ENCODE measurements around the gene ERCC3.
"Not testable (repeated sequence)": the region's sequence is repeated elsewhere in the genome, so short reads cannot be mapped to it uniquely, and the experiment has no call there.

The ERCC3 gene

DNA sequence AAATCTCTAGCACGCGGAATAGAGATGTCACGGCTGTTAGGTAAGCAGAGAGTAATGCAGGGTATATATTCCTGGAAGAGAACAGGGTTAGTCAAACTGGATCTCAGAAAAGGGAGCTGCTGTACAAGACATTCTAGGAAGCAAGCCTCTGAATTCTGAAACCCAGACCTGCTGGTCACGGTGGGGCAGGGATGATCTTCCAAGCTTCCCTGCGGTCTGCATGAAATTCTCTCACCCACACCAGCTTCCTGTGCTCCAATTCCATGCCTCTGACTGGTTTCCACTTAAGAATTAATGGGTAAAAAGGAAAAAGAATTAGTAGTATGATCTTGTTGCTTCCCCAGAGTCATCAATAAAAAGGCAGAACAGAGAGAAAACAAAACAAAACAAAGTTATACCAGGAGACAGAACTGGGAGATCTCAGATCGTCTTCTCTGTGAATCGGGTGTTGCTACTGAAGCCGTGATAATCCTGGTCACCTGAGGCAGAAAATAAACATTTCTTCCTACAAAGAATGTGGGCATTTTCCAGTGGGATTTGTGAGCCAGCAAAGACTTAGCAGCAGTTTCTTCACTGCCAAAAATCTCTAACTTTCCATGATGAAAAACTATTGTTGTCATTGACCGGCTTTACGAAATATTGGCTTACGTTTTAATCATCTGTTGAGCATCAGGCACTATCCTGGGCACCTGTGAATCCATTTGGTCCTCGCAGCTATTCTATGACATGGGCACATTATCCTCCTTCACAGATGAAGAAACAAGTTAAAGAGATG is 68.6 kb downstream of the ERCC3 start:
- DNase-seq: no peak

DNA sequence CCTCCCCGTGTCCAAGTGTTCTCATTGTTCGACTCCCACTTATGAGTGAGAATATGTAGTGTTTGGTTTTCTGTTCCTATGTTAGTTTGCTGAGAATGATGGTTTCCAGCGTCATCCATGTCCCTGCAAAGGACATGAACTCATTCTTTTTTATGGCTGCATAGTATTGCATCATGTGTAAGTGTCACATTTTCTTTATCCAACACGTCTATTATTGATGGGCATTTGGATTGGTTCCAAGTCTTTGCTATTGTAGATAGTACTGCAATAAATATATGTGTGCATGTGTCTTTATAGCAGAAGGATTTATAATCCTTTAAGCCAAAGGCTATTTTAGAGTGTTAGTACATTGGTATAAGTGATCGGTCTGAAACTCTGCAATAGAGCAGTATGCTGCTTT is 69.8 kb downstream of the ERCC3 start:
- DNase-seq: not testable (repeated sequence)

DNA sequence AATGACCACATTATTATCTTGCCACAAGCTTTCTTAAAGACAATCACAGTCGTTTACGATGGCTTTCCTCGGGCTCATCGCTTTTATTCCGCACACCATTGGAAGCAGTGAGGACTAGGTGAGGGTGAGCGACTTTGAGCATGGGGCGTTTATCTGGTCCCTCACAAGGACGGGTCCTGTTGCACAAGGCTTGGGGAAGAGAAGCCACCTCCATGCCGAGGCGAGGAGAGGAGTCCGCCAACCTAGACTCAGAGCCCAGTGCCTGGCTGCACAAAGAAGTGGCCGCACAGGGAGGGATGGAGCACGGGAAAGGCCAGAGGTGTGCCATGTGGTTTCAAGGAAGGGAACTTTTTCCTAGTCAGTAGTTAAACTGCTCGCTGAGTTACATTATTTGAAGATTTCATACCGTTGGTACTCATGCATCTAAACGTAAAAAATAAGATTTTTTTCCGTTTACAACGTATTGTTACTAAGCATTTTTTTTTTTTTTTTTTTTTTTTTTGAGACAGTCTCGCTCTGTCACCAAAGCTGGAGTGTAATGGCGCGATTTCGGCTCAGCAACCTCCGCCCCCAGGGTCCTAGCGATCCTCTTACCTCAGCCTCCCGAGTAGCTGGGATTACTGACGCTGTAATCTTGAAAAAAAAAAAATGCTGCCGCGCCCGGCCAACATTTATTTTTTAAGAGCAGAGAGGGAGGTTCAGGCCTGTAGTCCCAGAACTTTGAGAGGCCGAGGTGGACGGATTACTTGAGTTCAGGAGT is 73.0 kb downstream of the ERCC3 start:
- no peak for DNase-seq

DNA sequence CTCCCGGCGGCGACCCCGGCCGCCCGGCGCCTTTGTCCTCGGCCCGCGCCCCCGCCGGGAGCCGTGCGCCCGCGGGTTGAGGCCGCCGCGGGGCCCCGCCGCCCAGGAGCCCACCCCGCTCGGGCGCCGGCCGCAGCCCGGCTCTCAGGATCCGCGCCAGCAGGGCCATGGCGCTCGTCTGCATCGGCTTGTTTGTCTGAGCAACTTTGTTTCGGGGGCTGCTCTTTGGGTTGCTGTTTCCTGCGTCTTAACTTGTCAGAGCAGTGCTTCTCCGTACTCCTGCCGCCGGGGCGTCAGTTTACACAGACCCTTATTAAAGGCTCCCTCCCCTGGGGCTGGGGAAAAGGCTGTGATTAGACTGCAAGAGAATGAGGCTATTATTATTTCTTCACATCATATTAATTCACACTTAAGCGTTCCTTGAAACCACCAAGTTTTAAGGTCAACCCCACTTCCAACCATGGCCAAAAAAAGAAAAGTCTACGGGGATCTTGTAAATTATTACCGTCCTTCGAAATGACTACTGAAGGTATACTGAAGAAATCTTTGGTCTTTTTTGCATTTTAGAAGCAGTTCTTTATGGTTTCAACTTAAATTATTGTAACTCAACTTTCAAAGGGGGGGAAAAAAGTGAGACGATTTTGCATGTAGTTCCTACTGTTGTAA is 73.7 kb downstream of the ERCC3 start, which contains the start of gene CYP27C1:
TSS of gene CYP27C1 (minus strand) at position 198 of the 666 bp plus-strand sequence. CDS start at position 169, 29 bp downstream.
- DNase-seq: no peak

DNA sequence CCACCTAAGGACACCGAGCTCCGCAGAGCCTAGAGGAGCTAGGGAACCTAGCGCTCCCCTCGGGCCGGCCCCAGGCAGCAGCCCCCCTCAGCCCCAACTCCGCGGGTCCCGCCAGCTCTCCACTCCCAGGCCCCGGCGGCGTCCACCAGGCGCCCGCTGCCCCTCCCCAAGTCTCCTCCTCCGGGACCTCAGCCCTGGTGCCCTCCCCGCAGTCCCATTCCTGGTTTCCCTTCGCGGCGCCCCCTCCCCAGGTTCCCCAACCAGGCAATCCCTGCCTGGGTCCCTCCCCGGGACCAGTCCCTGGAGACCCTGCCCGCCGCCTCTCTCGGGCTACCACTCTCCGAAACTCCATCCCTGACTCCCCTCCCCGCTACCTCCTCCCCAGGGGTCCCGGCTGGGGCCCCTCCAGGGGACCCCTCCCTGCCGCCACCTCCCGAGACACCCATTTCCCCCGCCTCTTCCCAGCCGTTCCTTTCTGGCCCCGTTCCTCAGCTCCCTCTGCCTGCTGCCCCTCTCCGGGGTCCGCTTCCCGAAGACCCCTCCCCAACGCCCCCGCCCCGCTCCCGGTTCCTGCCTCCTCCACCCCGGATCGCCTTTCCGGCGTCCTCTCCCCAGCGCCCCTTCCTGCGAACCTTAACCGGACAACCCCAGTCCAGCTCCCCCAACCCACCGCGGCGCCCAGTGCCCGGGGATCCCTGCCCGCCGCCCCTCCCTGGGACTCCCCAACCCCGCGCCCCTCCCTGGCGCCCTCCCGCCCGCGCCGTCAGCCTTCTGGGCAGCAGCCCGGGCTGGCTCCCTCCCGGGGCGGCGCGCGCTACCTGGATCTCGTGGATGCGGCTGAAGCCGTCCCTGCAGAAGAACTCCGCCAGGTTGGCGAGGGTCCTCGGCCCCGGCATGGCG is 74.5 kb downstream of the ERCC3 start:
- no peak for DNase-seq

DNA sequence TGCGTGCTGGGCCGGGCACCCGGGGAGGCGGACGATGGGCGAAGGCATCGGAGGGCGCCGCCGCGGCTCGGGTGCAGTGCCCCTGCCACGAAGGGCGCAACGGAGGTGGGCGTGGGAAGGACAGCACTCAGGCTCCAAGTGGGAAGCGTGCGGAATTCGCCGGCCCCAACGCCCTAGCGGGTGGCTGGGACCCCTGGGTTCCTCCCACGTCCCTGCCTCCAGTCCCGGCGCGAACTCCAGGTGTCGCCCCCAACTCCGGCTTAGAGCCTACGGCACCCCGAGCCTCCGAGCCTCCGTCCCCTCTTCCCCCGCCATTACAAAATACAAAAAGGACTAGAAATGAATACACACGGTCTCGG is 75.2 kb downstream of the ERCC3 start:
- DNase-seq: no peak

DNA sequence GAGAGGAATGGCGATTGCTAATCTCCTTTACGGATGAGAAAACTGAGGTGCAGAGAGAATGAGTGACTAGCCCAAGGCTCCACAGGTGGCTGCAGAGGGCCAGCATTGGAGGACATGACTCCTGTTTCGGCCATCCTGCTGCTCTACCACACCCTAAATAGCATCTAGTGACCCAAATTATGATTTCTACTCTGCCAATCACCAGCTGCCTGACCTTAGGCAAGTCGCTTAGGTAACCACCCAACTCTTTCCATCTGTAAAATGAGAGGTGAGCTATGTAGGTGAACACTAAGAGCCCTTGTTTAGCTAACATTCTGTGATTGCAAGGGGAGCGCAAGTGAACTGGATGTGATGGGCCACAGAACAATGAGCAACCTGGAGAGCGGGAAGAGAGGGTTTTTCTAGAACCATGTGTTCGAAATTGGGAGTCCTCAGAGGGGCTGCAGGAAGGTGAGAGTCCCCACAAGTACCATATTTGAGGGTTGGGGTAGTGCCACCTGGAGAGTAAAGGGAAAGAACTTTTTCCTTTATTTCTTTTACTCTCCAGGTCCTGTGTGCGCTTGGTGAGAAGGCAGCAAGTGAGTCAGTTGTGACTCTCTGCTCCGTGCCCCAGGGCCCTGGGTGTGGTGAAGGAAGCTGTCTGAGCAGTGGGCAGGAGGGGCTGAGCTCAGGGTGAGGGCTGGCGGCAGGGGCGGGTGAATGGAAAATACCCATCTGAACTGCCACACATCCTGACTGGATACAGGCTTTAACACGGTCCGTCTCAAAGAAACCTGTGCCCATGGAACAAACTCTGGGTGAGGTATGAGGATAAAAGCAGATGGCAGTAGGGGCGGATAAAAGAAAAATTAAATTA is 76.2 kb downstream of the ERCC3 start:
- no peak for DNase-seq

DNA sequence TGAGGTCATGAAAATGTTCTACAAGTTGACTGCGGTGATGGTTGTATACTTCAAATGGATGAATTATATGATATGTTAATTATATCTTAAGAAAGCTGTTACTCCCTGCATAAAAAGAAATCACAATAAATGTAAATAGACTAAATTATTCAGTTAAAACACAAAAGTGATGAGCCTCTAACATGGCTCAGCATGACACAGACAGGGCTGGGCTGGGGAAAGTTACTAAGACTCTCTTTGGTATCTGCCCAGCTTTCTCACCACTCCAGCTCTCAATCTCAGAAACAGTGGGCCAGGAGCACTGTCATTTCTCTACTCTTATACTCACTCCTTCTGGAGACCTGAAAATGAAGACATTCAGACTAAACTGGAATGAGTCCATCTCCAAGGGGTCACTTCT is 77.4 kb downstream of the ERCC3 start:
- DNase-seq: no peak

DNA sequence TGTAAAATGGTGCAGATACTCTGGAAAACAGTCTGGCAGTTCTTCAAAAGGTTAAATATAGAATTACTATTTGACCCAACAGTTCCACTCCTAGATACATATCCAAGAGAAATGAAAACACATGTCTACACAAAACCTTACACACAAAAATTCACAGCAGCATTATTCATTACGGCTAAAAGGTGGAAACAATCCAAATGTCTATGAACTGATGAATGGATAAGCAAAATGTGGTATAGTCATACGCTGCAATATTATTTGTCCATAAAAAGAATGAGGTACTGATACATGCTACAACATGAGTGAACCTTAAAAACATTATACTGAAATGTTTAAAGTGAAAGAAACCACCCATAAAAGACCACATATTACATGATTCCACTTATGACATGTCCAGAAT is 77.8 kb downstream of the ERCC3 start:
- DNase-seq: no peak

DNA sequence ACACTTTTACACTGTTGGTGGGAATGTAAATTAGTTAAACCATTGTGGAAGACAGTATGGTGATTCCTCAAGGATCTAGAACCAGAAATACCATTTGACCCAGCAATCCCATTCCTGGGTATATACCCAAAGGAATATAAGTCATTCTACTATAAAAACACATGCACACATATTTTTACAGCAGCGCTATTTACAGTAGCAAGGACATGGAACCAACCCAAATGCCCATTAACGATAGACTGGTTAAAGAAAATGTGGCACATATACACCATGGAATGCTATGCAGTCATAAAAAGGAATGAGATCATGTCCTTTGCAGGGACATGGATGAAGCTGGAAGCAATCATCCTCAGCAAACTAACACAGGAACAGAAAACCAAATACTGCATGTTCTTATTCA is 79.7 kb downstream of the ERCC3 start:
- not testable (repeated sequence) for DNase-seq

DNA sequence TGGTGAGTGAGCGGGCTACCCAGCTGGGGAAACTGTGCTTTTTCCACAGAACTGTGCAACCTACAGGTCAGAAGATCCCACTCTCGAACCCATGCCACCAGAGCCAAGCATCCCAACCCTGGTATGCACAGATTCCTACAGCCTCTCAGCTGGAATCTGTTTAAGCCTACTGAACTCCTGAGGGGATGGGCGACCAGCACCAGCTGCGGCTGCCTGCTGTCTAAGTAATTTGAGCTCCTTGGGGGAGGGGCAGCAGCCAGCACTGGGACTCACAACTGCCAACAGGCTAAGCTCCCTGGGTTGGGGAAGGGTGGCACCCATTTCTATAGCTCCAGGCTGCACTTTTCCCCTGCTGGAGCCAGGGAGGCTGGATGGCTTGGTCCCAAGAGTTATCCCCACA is 85.6 kb downstream of the ERCC3 start:
- no peak for DNase-seq
